ENCODE measurements around the gene APC2.

DNA sequence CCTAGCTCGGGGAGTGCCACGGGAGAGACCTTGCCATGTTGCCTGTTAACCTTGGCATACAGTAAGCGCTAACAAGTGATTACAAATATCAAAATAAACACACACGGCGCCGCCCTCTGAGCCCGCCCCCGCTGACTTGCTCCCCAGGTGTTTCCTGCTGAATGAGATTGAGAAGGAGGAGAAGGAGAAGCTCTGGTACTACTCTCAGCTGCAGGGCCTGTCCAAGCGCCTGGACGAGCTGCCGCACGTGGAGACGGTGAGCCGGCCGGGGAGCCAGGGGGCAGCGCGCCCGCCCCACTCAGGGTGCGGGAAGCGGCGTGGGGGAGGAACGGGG, 5.0 kb downstream of the APC2 start:
- TF ChIP-seq, protein P1, sequence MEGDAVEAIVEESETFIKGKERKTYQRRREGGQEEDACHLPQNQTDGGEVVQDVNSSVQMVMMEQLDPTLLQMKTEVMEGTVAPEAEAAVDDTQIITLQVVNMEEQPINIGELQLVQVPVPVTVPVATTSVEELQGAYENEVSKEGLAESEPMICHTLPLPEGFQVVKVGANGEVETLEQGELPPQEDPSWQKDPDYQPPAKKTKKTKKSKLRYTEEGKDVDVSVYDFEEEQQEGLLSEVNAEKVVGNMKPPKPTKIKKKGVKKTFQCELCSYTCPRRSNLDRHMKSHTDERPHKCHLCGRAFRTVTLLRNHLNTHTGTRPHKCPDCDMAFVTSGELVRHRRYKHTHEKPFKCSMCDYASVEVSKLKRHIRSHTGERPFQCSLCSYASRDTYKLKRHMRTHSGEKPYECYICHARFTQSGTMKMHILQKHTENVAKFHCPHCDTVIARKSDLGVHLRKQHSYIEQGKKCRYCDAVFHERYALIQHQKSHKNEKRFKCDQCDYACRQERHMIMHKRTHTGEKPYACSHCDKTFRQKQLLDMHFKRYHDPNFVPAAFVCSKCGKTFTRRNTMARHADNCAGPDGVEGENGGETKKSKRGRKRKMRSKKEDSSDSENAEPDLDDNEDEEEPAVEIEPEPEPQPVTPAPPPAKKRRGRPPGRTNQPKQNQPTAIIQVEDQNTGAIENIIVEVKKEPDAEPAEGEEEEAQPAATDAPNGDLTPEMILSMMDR (conservative IDR thresholded peaks at IDR 0.05), result no peak
- no peak for TF ChIP-seq EZH2 (IDR thresholded peaks at IDR 0.05; ENCODE audit: low read depth)

All from PC-9 (cell line).